A673 (cell line): ENCODE data around the gene HS1BP3.

Experiments used
- EZH2 ChIP-seq: fragments of 200-600 bp; sonication (generic); IDR thresholded peaks from 2 replicates; pipeline ENCODE4 v1.6.1; 2017; ENCODE audit warnings: borderline replicate concordance, low read depth, mild to moderate bottlenecking, mixed read lengths, antibody characterized with exemption, low read length; ENCODE audit not compliant: poor library complexity, severe bottlenecking
- TF ChIP-seq, protein P1 (sequence below): fragments of 300-800, 200-600 bp; sonication (generic); conservative IDR thresholded peaks from 2 replicates; pipeline ENCODE4 v1.5.1; 2017; ENCODE audit warnings: low read depth, mild to moderate bottlenecking, antibody characterized with exemption, low read length, moderate library complexity, mixed read lengths

DNA sequence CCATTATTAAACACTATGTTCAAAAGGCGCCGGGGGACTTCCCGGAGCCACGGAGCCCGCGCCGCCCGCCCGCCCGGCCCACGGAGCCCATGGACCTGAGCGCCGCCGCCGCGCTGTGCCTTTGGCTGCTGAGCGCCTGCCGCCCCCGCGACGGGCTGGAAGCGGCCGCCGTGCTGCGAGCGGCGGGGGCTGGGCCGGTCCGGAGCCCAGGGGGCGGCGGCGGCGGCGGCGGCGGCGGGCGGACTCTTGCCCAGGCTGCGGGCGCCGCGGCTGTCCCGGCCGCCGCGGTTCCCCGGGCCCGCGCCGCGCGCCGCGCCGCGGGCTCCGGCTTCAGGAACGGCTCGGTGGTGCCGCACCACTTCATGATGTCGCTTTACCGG, 16.2 kb upstream of the HS1BP3 start:
- TF ChIP-seq, protein P1, sequence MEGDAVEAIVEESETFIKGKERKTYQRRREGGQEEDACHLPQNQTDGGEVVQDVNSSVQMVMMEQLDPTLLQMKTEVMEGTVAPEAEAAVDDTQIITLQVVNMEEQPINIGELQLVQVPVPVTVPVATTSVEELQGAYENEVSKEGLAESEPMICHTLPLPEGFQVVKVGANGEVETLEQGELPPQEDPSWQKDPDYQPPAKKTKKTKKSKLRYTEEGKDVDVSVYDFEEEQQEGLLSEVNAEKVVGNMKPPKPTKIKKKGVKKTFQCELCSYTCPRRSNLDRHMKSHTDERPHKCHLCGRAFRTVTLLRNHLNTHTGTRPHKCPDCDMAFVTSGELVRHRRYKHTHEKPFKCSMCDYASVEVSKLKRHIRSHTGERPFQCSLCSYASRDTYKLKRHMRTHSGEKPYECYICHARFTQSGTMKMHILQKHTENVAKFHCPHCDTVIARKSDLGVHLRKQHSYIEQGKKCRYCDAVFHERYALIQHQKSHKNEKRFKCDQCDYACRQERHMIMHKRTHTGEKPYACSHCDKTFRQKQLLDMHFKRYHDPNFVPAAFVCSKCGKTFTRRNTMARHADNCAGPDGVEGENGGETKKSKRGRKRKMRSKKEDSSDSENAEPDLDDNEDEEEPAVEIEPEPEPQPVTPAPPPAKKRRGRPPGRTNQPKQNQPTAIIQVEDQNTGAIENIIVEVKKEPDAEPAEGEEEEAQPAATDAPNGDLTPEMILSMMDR, result no peak
- TF ChIP-seq EZH2, result no peak
